Body of pancreas (tissue), 4 donors: ENCODE measurements around the gene MAP4K4.

ENCODE experiments used
- POLR2A ChIP-seq, 3 donors: fragments of 450-650 bp; IDR thresholded peaks; one replicate each; pipeline ENCODE4 v1.6.1; 2016; ENCODE audit warnings: antibody characterized with exemption in 3 of 3, mild to moderate bottlenecking in 2 of 3
- TF ChIP-seq, protein P1 (sequence below), 7 experiments: fragments of 450-650 bp in 4 of 7; fragments of 200-600 bp in 3 of 7; sonication (generic) in 3 of 7; IDR thresholded peaks; one replicate each; pipeline ENCODE4 v1.5.1; 2016 to 2019; ENCODE audit warnings: antibody characterized with exemption in 7 of 7

DNA sequence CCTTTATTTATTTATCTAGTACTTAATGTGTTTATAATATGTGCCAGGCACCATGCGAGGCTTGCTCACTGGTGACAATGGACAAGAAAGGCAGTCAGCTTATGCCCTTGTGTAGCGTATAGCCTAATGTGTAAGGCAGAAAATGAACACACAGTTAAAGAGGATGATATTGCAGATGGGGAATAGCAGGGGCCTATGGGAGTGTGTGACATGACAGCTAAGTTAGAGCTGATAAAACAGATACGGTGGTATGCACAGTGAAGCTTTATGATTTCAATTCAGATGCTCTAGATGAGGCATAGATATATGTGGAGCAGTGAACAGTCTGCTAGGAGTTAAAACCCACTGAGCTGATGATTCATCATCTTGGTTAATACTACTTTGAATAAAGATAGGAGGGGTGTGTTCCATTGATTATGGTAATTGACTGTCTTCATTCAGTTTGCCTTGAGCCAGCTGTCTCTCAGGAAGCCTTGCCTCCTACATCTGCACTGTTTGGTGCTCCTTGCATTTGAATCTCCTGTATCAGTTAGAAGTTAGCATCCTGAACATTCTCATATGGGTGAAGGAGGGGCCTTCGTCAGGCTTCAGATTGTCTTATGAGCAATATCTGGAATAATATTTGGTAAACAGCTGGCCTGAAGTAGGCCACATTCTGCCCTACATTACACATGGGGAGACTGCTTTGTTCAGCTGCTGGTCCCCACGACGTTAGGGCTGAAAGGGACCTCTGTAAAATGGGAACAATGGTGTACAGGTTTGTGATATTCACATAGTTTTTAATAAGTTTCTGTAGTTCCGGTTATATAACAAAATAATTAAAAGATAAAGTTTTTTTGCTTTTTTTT, 13.2 kb downstream of the MAP4K4 start:
- TF ChIP-seq, protein P1, sequence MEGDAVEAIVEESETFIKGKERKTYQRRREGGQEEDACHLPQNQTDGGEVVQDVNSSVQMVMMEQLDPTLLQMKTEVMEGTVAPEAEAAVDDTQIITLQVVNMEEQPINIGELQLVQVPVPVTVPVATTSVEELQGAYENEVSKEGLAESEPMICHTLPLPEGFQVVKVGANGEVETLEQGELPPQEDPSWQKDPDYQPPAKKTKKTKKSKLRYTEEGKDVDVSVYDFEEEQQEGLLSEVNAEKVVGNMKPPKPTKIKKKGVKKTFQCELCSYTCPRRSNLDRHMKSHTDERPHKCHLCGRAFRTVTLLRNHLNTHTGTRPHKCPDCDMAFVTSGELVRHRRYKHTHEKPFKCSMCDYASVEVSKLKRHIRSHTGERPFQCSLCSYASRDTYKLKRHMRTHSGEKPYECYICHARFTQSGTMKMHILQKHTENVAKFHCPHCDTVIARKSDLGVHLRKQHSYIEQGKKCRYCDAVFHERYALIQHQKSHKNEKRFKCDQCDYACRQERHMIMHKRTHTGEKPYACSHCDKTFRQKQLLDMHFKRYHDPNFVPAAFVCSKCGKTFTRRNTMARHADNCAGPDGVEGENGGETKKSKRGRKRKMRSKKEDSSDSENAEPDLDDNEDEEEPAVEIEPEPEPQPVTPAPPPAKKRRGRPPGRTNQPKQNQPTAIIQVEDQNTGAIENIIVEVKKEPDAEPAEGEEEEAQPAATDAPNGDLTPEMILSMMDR (IDR thresholded peaks at IDR 0.05), result no peak
- no peak for TF ChIP-seq POLR2A (IDR thresholded peaks at IDR 0.05)
